Measurements from ENCODE around the gene TNNT3. TPM values are rescaled to one million over a fixed set of nuclear protein-coding genes. Genes with fewer than 3 reads are reported as not detected.
"Not testable (repeated sequence)": the region's sequence is repeated elsewhere in the genome, so short reads cannot be mapped to it uniquely, and the experiment has no call there.

TNNT3 gene
- total RNA-seq, 2 experiments from 2014 or later, result 19.1 to 21.9 TPM

GRCh38 chr11:1882265-1883238 lies 37.0 kb upstream of the TNNT3 start:
- intact Hi-C loops (cut with DNase I, micrococcal nuclease), result loop anchor here (1.0 to 5.0 kb wide), 4 partner anchors 35 to 270 kb away; partner anchors contain the start of gene TNNT3 (in 1 of the 2)
- Histone ChIP-seq H3K4me3 (ENCODE audit: low read length) (no peak overlapping the region), H3K36me3 (ENCODE audit: insufficient read depth, low read length) (peaks cover 59% of the 10 kb centered on the region), H3K27me3 (ENCODE audit: control insufficient read depth in 1 of 2, insufficient read depth in 2 of 2, low read length in 2 of 2) (no peaks in the 10 kb centered on the region), H3K9me3 (ENCODE audit: control insufficient read depth in 1 of 2, insufficient read depth in 1 of 2, low read length in 2 of 2) (no peaks in the 10 kb centered on the region), H3K27ac (ENCODE audit: low read depth in 1 of 2, low read length in 2 of 2) (peak overlapping the region in 1 of 2 donors; percentile 29), H3K4me1 (ENCODE audit: insufficient read depth, low read length) (peaks cover 47% of the 10 kb centered on the region)
- peaks cover 15% of the 10 kb centered on the region for H3K4me1 Mint-ChIP-seq (ENCODE audit: low read depth)
- ChIA-PET POLR2A (interaction anchor here (0.6 to 4.7 kb wide), 10 partner anchors 8 to 232 kb away, joined by 3 to 23 read pairs (median 4); partner anchors contain the start of genes LSP1, PRR33 and TNNT3), CTCF (interaction anchor here (0.6 to 1.7 kb wide), 21 partner anchors 12 to 269 kb away, joined by 3 to 37 read pairs (median 4); partner anchors contain the start of genes LSP1, MRPL23 and TNNI2)
- no peak overlapping the region for H3K4me3 Mint-ChIP-seq
- DNase-seq, result peak; percentile 71 to 92 (median 76)
- peaks cover 18% of the 10 kb centered on the region for H3K36me3 Mint-ChIP-seq (ENCODE audit: low read depth)
- no peaks in the 10 kb centered on the region for H3K27me3 Mint-ChIP-seq
- peak overlapping the region; percentile 57 for H3K27ac Mint-ChIP-seq
- TF ChIP-seq CTCF (IDR thresholded peaks at IDR 0.05), result peak; percentile 93
- no peaks in the 10 kb centered on the region for H3K9me3 Mint-ChIP-seq
- peak; percentile 91 for ATAC-seq (ENCODE audit: poor library complexity)

DNA sequence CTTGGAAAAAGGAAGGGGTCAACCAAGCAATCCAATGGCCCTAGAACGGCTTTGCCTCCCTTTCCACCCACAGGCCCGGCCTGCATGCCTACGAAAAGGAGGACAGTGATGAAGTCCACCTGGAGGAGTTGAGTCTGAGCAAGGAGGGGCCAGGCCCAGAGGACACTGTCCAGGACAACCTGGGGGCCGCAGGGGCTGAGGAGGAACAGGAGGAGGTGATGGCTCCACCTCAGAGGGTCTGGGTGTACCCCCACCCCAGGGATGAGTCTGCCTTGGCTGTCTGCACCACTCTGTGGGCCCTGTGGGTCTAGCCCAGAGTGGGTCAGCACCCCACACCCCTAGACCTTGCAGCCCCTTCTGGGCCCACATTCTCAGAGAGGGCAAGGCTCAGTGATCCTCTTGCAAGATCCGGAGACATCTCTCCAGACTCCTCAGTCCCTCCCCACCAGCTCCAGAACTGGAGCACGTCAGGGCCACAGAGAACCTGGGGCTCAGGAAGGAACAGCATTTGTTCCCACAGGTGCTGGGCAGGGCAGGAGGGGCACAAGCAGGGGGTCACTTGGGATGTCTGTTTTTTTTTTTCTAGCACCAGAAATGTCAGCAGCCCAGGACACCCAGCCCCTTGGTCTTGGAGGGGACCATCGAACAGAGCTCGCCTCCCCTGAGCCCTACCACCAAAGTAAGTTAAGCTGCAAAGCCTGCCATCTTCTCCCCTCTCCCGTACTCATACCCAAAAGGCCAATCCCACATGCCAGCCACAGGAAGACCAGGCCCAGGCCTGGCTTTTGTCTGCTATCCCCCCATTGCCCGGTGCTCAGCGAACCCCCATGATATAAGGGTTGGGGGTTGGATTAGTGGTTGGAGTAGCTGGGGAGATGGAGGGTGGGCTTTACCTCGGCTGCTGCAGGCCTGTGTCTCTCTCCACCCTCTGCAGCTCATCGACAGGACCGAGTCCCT lies 35.9 kb upstream of the TNNT3 start:
- Mint-ChIP-seq H3K9me3 (no peaks in the 10 kb centered on the region), H3K36me3 (ENCODE audit: low read depth) (peaks cover 23% of the 10 kb centered on the region), H3K27ac (no peak overlapping the region), H3K4me3 (no peak overlapping the region), H3K4me1 (ENCODE audit: low read depth) (peaks cover 25% of the 10 kb centered on the region), H3K27me3 (no peaks in the 10 kb centered on the region)
- ATAC-seq (ENCODE audit: poor library complexity) (no peak), DNase-seq (no peak)
- Histone ChIP-seq H3K36me3 (ENCODE audit: insufficient read depth, low read length) (peaks cover 70% of the 10 kb centered on the region), H3K4me1 (ENCODE audit: insufficient read depth, low read length) (peaks cover 49% of the 10 kb centered on the region), H3K4me3 (ENCODE audit: low read length) (no peak overlapping the region), H3K27me3 (ENCODE audit: control insufficient read depth in 1 of 2, insufficient read depth in 2 of 2, low read length in 2 of 2) (no peaks in the 10 kb centered on the region), H3K27ac (ENCODE audit: low read depth in 1 of 2, low read length in 2 of 2) (no peak overlapping the region), H3K9me3 (ENCODE audit: control insufficient read depth in 1 of 2, insufficient read depth in 1 of 2, low read length in 2 of 2) (no peaks in the 10 kb centered on the region)
- CTCF ChIA-PET, result interaction anchor here (0.9 to 1.5 kb wide), 2 partner anchors 64 to 268 kb away, joined by 7 to 15 read pairs; partner anchors contain the start of gene MRPL23
- POLR2A ChIA-PET, result interaction anchor here (0.7 to 4.7 kb wide), 6 partner anchors 28 to 35 kb away, joined by 3 to 23 read pairs (median 6); partner anchors contain the start of genes LSP1 and TNNT3
- TF ChIP-seq CTCF (IDR thresholded peaks at IDR 0.05), result no peak
- intact Hi-C loops (cut with DNase I, micrococcal nuclease), result loop anchor here (2.0 to 5.0 kb wide), 4 partner anchors 29 to 269 kb away; partner anchors contain the start of gene TNNT3 (in 1 of the 2)

GRCh38 chr11:1884303-1884700 lies 35.2 kb upstream of the TNNT3 start:
- Histone ChIP-seq H3K27me3 (ENCODE audit: control insufficient read depth in 1 of 2, insufficient read depth in 2 of 2, low read length in 2 of 2) (no peaks in the 10 kb centered on the region), H3K36me3 (ENCODE audit: insufficient read depth, low read length) (peaks cover 72% of the 10 kb centered on the region), H3K9me3 (ENCODE audit: control insufficient read depth in 1 of 2, insufficient read depth in 1 of 2, low read length in 2 of 2) (no peaks in the 10 kb centered on the region), H3K4me3 (ENCODE audit: low read length) (no peak overlapping the region), H3K4me1 (ENCODE audit: insufficient read depth, low read length) (peaks cover 53% of the 10 kb centered on the region), H3K27ac (ENCODE audit: low read depth in 1 of 2, low read length in 2 of 2) (no peak overlapping the region)
- Mint-ChIP-seq H3K27ac (no peak overlapping the region), H3K36me3 (ENCODE audit: low read depth) (peaks cover 28% of the 10 kb centered on the region), H3K4me3 (no peak overlapping the region), H3K4me1 (ENCODE audit: low read depth) (peaks cover 31% of the 10 kb centered on the region), H3K27me3 (no peaks in the 10 kb centered on the region), H3K9me3 (no peaks in the 10 kb centered on the region)
- ChIA-PET POLR2A (interaction anchor here (0.7 kb wide), 1 partner anchor 32 kb away, joined by 3 read pairs; no protein-coding TSS in a partner anchor), CTCF (no interaction called here)
- intact Hi-C loops (cut with DNase I, micrococcal nuclease), result loop anchor here (2.0 to 5.0 kb wide), 3 partner anchors 30 to 268 kb away; partner anchors contain the start of gene TNNT3 (in 1 of the 2)
- ATAC-seq (ENCODE audit: poor library complexity) (no peak), DNase-seq (no peak)
- no peak for TF ChIP-seq CTCF (IDR thresholded peaks at IDR 0.05)

- H3K9me3 ChIP-seq (ENCODE audit: control insufficient read depth in 1 of 2, insufficient read depth in 1 of 2, low read length in 2 of 2); ATAC-seq (ENCODE audit: poor library complexity); DNase-seq; H3K27me3 Mint-ChIP-seq; CTCF ChIA-PET; H3K27ac ChIP-seq (ENCODE audit: low read depth in 1 of 2, low read length in 2 of 2); H3K4me3 Mint-ChIP-seq; H3K9me3 Mint-ChIP-seq; H3K27me3 ChIP-seq (ENCODE audit: control insufficient read depth in 1 of 2, insufficient read depth in 2 of 2, low read length in 2 of 2); H3K27ac Mint-ChIP-seq; POLR2A ChIA-PET; intact Hi-C loops (cut with DNase I, micrococcal nuclease); H3K4me3 ChIP-seq (ENCODE audit: low read length): not testable (repeated sequence)
- Histone ChIP-seq H3K4me1 (ENCODE audit: insufficient read depth, low read length) (peaks cover 55% of the 10 kb centered on the region), H3K36me3 (ENCODE audit: insufficient read depth, low read length) (peaks cover 59% of the 10 kb centered on the region)
- peaks cover 15% of the 10 kb centered on the region for H3K36me3 Mint-ChIP-seq (ENCODE audit: low read depth)
- peaks cover 23% of the 10 kb centered on the region for H3K4me1 Mint-ChIP-seq (ENCODE audit: low read depth)
Observed at GRCh38 chr11:1886551-1886950, 33.0 kb upstream of the TNNT3 start.
